ENCODE data around the gene VCX3B.

DNA sequence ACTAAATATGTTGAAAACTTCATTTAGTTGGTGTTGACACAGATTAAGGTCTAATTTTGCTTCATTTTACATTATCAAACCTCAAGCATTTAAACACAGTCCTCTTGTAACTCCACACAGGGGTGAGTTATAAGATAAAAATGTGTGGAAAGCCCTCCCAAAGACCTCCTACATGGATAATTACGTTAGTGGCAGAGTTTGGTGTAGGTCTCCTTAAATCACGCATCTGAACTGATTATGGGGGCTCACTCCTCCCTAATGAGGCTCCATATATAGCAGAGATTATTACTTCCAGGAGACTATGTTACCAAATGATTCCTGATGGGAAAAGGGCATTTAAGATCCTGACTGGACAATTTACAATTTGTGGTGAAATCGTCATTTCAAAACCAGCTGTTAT is 32.2 kb upstream of the VCX3B start:
- TF ChIP-seq, protein P1, sequence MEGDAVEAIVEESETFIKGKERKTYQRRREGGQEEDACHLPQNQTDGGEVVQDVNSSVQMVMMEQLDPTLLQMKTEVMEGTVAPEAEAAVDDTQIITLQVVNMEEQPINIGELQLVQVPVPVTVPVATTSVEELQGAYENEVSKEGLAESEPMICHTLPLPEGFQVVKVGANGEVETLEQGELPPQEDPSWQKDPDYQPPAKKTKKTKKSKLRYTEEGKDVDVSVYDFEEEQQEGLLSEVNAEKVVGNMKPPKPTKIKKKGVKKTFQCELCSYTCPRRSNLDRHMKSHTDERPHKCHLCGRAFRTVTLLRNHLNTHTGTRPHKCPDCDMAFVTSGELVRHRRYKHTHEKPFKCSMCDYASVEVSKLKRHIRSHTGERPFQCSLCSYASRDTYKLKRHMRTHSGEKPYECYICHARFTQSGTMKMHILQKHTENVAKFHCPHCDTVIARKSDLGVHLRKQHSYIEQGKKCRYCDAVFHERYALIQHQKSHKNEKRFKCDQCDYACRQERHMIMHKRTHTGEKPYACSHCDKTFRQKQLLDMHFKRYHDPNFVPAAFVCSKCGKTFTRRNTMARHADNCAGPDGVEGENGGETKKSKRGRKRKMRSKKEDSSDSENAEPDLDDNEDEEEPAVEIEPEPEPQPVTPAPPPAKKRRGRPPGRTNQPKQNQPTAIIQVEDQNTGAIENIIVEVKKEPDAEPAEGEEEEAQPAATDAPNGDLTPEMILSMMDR (IDR thresholded peaks at IDR 0.05; ENCODE audit: borderline replicate concordance, extremely low read depth, low read length, poor library complexity, severe bottlenecking) = no peak
- TF ChIP-seq EZH2 (IDR thresholded peaks at IDR 0.05; ENCODE audit: borderline replicate concordance, low read depth, low read length, severe bottlenecking) = no peak

Data from DND-41 (cell line).